NCI-H1417 (cell line): ENCODE results near the gene NEAT1.

Experiments
- DNase-seq, 3 experiments: peaks; one replicate each; lab custom pipeline; 2025; lab: John Stamatoyannopoulos, UW

Gene NEAT1

GRCh38 chr11:65421794-65422632 lies 585 bp upstream of the NEAT1 start:
- DNase-seq: peak; percentile 94 to 98 (median 97)

DNA sequence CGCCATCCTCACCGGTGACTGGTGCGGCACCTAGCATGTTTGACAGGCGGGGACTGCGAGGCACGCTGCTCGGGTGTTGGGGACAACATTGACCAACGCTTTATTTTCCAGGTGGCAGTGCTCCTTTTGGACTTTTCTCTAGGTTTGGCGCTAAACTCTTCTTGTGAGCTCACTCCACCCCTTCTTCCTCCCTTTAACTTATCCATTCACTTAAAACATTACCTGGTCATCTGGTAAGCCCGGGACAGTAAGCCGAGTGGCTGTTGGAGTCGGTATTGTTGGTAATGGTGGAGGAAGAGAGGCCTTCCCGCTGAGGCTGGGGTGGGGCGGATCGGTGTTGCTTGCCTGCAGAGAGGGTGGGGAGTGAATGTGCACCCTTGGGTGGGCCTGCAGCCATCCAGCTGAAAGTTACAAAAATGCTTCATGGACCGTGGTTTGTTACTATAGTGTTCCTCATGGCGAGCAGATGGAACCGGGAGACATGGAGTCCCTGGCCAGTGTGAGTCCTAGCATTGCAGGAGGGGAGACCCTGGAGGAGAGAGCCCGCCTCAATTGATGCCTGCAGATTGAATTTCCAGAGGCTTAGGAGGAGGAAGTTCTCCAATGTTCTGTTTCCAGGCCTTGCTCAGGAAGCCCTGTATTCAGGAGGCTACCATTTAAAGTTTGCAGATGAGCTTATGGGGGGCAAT lies 1.1 kb downstream of the NEAT1 start:
- peak in 2 of 3 experiments; percentile 58 to 72 for DNase-seq

DNA sequence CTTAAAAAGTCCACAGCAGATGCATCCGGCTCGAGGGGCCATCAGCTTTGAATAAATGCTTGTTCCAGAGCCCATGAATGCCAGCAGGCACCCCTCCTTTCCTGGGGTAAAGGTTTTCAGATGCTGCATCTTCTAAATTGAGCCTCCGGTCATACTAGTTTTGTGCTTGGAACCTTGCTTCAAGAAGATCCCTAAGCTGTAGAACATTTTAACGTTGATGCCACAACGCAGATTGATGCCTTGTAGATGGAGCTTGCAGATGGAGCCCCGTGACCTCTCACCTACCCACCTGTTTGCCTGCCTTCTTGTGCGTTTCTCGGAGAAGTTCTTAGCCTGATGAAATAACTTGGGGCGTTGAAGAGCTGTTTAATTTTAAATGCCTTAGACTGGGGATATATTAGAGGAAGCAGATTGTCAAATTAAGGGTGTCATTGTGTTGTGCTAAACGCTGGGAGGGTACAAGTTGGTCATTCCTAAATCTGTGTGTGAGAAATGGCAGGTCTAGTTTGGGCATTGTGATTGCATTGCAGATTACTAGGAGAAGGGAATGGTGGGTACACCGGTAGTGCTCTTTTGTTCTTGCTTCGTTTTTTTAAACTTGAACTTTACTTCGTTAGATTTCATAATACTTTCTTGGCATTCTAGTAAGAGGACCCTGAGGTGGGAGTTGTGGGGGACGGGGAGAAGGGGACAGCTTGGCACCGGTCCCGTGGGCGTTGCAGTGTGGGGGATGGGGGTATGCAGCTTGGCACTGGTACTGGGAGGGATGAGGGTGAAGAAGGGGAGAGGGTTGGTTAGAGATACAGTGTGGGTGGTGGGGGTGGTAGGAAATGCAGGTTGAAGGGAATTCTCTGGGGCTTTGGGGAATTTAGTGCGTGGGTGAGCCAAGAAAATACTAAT lies 1.9 kb downstream of the NEAT1 start:
- peak in 2 of 3 experiments; percentile 47 to 75 for DNase-seq

DNA sequence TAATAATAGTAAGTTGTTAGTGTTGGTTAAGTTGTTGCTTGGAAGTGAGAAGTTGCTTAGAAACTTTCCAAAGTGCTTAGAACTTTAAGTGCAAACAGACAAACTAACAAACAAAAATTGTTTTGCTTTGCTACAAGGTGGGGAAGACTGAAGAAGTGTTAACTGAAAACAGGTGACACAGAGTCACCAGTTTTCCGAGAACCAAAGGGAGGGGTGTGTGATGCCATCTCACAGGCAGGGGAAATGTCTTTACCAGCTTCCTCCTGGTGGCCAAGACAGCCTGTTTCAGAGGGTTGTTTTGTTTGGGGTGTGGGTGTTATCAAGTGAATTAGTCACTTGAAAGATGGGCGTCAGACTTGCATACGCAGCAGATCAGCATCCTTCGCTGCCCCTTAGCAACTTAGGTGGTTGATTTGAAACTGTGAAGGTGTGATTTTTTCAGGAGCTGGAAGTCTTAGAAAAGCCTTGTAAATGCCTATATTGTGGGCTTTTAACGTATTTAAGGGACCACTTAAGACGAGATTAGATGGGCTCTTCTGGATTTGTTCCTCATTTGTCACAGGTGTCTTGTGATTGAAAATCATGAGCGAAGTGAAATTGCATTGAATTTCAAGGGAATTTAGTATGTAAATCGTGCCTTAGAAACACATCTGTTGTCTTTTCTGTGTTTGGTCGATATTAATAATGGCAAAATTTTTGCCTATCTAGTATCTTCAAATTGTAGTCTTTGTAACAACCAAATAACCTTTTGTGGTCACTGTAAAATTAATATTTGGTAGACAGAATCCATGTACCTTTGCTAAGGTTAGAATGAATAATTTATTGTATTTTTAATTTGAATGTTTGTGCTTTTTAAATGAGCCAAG lies 2.7 kb downstream of the NEAT1 start:
- peak in 2 of 3 experiments; percentile 28 to 60 for DNase-seq

DNA sequence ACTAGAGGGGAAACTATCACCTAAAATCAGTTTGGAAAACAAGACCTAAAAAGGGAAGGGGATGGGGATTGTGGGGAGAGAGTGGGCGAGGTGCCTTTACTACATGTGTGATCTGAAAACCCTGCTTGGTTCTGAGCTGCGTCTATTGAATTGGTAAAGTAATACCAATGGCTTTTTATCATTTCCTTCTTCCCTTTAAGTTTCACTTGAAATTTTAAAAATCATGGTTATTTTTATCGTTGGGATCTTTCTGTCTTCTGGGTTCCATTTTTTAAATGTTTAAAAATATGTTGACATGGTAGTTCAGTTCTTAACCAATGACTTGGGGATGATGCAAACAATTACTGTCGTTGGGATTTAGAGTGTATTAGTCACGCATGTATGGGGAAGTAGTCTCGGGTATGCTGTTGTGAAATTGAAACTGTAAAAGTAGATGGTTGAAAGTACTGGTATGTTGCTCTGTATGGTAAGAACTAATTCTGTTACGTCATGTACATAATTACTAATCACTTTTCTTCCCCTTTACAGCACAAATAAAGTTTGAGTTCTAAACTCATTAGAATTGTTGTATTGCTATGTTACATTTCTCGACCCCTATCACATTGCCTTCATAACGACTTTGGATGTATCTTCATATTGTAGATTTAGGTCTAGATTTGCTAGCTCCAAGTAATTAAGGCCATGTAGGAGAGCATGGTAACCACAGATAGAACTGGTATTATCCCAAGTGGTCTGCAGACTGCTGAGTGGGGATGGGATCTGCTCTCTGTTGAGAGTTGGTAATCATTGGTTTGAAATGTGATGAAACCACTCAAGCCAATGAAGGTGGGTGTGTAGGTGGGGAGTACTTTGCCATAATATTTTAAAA lies 3.6 kb downstream of the NEAT1 start:
- peak in 1 of 3 experiments; percentile 60 for DNase-seq

- no peak for DNase-seq
These were observed 4.5 kb downstream of the NEAT1 start for GRCh38 chr11:65426839-65427690.

DNA sequence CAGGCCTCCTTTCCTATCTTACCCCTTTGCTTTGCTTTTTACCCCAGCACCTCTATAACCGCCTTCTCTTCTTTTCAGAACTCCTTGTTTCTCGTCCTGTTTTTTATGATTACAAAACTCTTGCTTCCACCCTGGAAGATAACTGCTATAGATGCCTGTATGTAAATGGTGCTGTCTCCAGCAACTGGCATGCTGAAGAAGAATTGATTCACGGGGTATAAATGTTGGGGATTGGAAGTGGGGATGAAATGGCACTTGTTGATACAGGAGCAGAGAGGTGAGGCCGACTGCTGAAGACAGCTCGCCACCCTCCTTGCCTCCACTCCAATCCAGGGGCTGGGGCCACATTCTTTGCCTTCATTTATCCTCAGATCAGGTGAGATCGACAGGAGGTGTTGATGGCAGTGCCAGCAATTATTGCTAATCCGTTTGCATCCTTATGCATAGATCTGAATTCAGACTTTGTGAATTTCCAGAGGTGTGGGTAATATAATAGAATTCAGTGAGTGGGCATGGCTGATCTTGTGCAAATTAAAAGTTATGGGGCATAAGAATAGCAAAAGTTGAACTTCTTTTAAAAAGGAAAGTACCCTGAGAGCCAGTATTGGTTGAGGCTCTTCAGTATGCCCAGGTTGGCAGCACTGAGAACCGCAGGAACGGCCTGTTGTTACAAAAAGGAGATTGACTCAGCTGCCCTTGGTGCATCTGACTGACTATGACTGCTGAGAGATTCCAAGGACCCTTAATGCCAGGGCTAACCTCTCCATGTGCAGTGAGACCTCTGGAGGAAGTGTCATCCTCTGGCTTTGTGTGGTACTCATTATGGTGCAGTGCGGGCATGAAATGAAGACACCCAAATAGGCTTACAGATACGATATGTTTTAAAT lies 5.3 kb downstream of the NEAT1 start:
- DNase-seq: peak in 2 of 3 experiments; percentile 45 to 47

GRCh38 chr11:65428578-65429067 lies 6.0 kb downstream of the NEAT1 start:
- DNase-seq: no peak

GRCh38 chr11:65429068-65429681 lies 6.6 kb downstream of the NEAT1 start:
- DNase-seq: peak in 1 of 3 experiments; percentile 40

DNA sequence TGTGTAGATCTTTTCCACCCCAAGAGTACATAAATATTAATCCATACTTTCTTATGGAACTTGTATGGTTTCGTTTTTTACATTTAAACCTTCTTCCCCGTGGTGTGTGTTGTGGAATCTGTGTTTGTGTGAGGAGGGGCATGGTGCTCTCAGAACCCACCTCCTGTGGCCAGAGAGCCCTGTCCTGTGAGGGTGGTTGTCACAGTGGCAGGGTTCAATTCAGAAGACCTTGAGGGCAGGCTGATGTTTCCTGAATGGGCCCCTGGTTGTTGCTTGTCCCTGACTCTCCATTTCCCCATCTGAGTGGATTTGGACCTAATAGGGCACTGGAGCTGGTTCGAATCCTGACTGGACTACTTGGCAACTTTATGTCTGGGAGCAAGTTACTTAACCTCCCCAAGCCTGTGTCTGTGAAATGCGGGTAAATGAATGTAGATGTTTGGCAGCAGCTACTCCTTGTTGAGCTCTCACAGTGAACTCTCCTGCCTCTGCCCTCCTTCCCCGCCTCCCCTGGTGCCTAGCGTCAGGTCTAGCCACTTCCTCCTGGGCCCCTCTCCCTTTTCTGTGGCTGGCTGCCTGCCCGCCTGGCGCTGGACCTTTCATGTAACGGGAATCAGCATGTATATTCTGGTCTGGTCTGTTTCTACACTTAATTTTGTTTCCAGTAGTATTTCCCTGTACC lies 7.3 kb downstream of the NEAT1 start:
- DNase-seq: peak in 2 of 3 experiments; percentile 12 to 52

DNA sequence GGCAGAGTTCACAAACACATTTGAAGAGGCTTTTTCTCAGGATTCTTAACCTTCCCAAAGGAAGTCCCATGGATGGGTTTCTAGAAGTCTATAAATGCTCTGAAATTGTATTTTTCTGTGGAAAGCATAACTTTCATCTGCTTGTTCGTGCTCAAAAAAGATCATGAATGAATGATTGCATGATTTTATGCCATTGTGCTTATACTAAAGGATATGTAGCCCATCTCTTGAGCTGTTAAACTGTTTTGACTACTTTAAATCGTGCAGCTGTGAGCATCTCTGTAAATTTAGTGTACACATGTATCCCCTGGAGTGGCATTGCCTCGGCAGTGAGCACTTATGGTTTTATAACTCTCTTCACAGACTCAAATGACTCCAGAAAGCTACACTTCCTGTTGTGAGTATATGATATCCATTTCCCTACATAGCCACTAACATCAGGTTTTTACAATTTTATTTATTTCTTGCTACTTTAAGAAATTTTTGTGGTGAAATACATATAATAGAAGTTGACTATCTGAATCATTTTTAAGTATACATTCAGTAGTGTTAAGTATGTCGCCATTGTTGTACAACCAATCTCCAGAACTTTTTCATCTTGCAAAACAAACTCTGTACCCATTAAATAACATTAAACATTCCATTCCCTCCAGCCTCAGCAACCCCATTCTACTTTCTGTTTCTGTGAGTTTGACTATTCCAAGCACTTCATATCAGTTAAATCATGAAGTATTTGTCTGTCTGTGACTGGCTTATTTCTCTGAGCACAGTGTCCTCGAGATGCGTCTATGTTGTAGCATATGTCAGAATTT lies 8.0 kb downstream of the NEAT1 start:
- no peak for DNase-seq

DNA sequence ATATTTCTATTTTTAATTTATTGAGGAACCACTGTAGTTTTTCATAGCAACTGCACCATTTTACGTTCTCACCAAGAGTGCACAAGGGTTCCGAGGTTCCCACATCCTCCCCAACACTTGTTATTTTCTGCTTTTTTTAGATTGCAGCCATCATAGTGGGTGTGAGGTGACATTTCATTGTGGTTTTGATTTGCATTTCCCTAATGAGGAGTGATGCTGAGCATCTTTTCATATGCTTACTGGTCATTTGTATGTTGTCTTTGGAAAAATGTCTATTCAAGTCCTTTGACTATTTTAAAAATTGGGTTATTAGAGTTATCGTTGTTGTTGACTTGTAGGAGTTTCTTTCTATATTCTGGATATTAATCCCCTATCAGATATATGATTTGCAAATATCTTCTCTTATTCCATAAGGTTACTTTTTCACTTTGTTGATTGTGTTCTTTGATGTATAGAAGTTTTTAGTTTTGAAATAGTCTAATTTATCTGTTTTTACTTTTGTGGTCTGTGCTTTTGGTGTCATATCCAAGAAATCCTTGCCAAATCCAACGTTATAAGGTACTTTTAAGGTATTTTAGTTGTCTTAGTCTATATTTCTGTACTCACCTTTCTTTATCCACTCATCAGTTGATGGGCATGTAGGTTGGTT lies 9.0 kb downstream of the NEAT1 start:
- no peak for DNase-seq

- no peak for DNase-seq
These were observed 9.6 kb downstream of the NEAT1 start for GRCh38 chr11:65432100-65432650.

GRCh38 chr11:65432686-65433582 lies 10.3 kb downstream of the NEAT1 start:
- DNase-seq: peak in 1 of 3 experiments; percentile 73
